K562 (cell line): Measurements from ENCODE around the gene C9orf50. TPM values are rescaled to one million over a fixed set of nuclear protein-coding genes. Genes with fewer than 3 reads are reported as not detected.

Experiments
- E2F3 ChIP-seq: fragments of 250-450 bp; sonication (Bioruptor Pico); IDR thresholded peaks from 2 replicates; pipeline ENCODE4 v1.4.0; 2020; ENCODE audit warnings: mild to moderate bottlenecking
- ELF2 ChIP-seq: fragments of 250-450 bp; sonication (Bioruptor Pico); IDR thresholded peaks from 2 replicates; pipeline ENCODE4 v1.5.0; 2021; ENCODE audit warnings: mild to moderate bottlenecking
- GMEB1 ChIP-seq: fragments of 250-450 bp; sonication (Bioruptor Pico); IDR thresholded peaks from 2 replicates; pipeline ENCODE4 v1.4.0; 2020; ENCODE audit warnings: mild to moderate bottlenecking
- HLTF ChIP-seq: fragments of 450-650 bp; IDR thresholded peaks from 2 replicates; pipeline ENCODE4 v1.6.1; 2016
- MAFG ChIP-seq: fragments of 450-650 bp; conservative IDR thresholded peaks from 2 replicates; pipeline ENCODE4 v1.6.1; 2016; ENCODE audit warnings: missing genetic modification characterization, missing compliant biosample characterization
- MIER1 ChIP-seq: fragments of 450-650 bp; IDR thresholded peaks from 2 replicates; pipeline ENCODE4 v1.6.1; 2016; ENCODE audit warnings: antibody characterized with exemption, mild to moderate bottlenecking, low read depth
- MTA1 ChIP-seq: fragments of 450-650 bp; IDR thresholded peaks from 2 replicates; pipeline ENCODE4 v1.6.1; 2017; ENCODE audit warnings: borderline replicate concordance
- PBX2 ChIP-seq, 2 experiments: IDR thresholded peaks in 1 of 2; conservative IDR thresholded peaks in 1 of 2; 2 replicates each; pipeline ENCODE4 v1.6.1; 2016; ENCODE audit warnings: low read depth in 2 of 2, mild to moderate bottlenecking in 1 of 2, missing compliant biosample characterization in 1 of 2, missing genetic modification characterization in 1 of 2, moderate library complexity in 1 of 2
- PKNOX1 ChIP-seq: fragments of 450-650 bp; IDR thresholded peaks from 2 replicates; pipeline ENCODE4 v1.6.1; 2016
- PREB ChIP-seq: sonication (generic); formaldehyde crosslinking; IDR thresholded peaks from 2 replicates; pipeline ENCODE4 v1.8.1; 2023; ENCODE audit warnings: mild to moderate bottlenecking, missing genetic modification reagents
- SNAPC5 ChIP-seq: fragments of 250-450 bp; sonication (Bioruptor Pico); IDR thresholded peaks from 2 replicates; pipeline ENCODE4 v1.8.0; 2021; ENCODE audit warnings: moderate library complexity, mild to moderate bottlenecking, inconsistent platforms
- TAF9B ChIP-seq: fragments of 450-650 bp; IDR thresholded peaks from 2 replicates; pipeline ENCODE4 v1.6.1; 2018; ENCODE audit warnings: mild to moderate bottlenecking; ENCODE audit not compliant: partially characterized antibody
- ZBTB9 ChIP-seq: fragments of 450-650 bp; formaldehyde crosslinking; IDR thresholded peaks from 2 replicates; pipeline ENCODE4 v1.4.0; 2020; ENCODE audit warnings: mild to moderate bottlenecking, moderate library complexity
- ZNF134 ChIP-seq: fragments of 250-450 bp; sonication (Bioruptor Pico); conservative IDR thresholded peaks from 2 replicates; pipeline ENCODE4 v1.4.0; 2020
- ZNF316 ChIP-seq: fragments of 450-650 bp; IDR thresholded peaks from 2 replicates; pipeline ENCODE4 v1.6.1; 2016
- ZNF398 ChIP-seq: fragments of 250-450 bp; sonication (Bioruptor Pico); IDR thresholded peaks from 2 replicates; pipeline ENCODE4 v1.8.0; 2021; ENCODE audit warnings: moderate library complexity, mild to moderate bottlenecking, inconsistent platforms
- ZNF561 ChIP-seq: fragments of 450-650 bp; formaldehyde crosslinking; conservative IDR thresholded peaks from 2 replicates; pipeline ENCODE4 v1.4.0; 2020; ENCODE audit warnings: mild to moderate bottlenecking, moderate library complexity
- polyA plus RNA-seq, 8 experiments: library from polyadenylated mRNA; depleted of rRNA in 4 of 8; stranded (reverse) in 5 of 8; unstranded in 3 of 8; fragments of >200 nt; fragmentation: Nextera tagmentation in 2 of 8; fragmentation: Illumina TruSeq in 1 of 8; extraction: Ambion mirVana in 2 of 8; extraction: Trizol in 1 of 8; gene quantifications; 2 replicates each; pipeline versions ENCODE4 v1.2.1 to v1.2.3, GENCODE V29; 2011 to 2014; ENCODE audit warnings: inconsistent platforms in 1 of 8, missing spikeins in 1 of 8
- total RNA-seq, 7 experiments: library from RNA; depleted of rRNA in 6 of 7; stranded (reverse); fragments of >200 nt in 6 of 7; fragmentation: Illumina TruSeq in 2 of 7; extraction: Trizol in 2 of 7; gene quantifications; 2 replicates each; pipeline versions ENCODE4 v1.2.1 to v1.2.3, GENCODE V29; 2011 to 2021; ENCODE audit warnings: low replicate concordance in 1 of 7

C9orf50 gene
- total and polyA plus RNA-seq, 9 of the 15 experiments (the other 6 are each of a cell fraction or from before 2014, with no cell fraction given), result not detected

- TF ChIP-seq PBX2 (CRISPR knock-in tag; IDR thresholded peaks at IDR 0.05; ENCODE audit: low read depth), result no peak
- peak; percentile 89 for TF ChIP-seq PBX2 (tag; conservative IDR thresholded peaks at IDR 0.05; ENCODE audit: low read depth)
- TF ChIP-seq ZBTB9 (CRISPR knock-in tag), result peak; percentile 26; the same call in 1 of the 2 replicates
- no peak for TF ChIP-seq ZNF398 (CRISPR knock-in tag)
- no peak for TF ChIP-seq TAF9B
- no peak for TF ChIP-seq GMEB1
- TF ChIP-seq ZNF561 (CRISPR knock-in tag), result no peak
- TF ChIP-seq ZNF134, result peak; percentile 9; the same call in 1 of the 2 replicates
- no peak for TF ChIP-seq MIER1
- peak; percentile 78 for TF ChIP-seq E2F3 (CRISPR knock-in tag)
- no peak for TF ChIP-seq PREB (CRISPR knock-in tag)
- peak; percentile 95 for TF ChIP-seq PKNOX1
- TF ChIP-seq HLTF, result no peak
- TF ChIP-seq MAFG (tag), result peak; percentile 100
- no peak for TF ChIP-seq SNAPC5 (CRISPR knock-in tag)
- no peak for TF ChIP-seq ELF2 (CRISPR knock-in tag)
- TF ChIP-seq MTA1, result no peak
- TF ChIP-seq ZNF316, result peak; percentile 99
Observed at GRCh38 chr9:129570450-129571297, 50.2 kb downstream of the C9orf50 start (continued).
